Prostate gland (tissue), 2 donors: ENCODE results near the gene RASGRP1.

ENCODE experiments used
- POLR2A ChIP-seq: fragments of 450-650 bp; IDR thresholded peaks from one replicate; pipeline ENCODE4 v1.6.1; 2016; ENCODE audit warnings: antibody characterized with exemption, mild to moderate bottlenecking
- POLR2AphosphoS5 ChIP-seq: sonication (generic); formaldehyde crosslinking; IDR thresholded peaks from one replicate; pipeline ENCODE4 v1.6.1; 2017; ENCODE audit warnings: antibody characterized with exemption
- TF ChIP-seq, protein P1 (sequence below), 4 experiments: fragments of 200-600 bp in 2 of 4; fragments of 450-650 bp in 2 of 4; sonication (generic) in 2 of 4; IDR thresholded peaks; 1 replicate in 3 of 4; 2 replicates in 1 of 4; pipeline ENCODE4 v1.5.1; 2016 to 2019; ENCODE audit warnings: antibody characterized with exemption in 4 of 4, mild to moderate bottlenecking in 2 of 4, moderate library complexity in 2 of 4

DNA sequence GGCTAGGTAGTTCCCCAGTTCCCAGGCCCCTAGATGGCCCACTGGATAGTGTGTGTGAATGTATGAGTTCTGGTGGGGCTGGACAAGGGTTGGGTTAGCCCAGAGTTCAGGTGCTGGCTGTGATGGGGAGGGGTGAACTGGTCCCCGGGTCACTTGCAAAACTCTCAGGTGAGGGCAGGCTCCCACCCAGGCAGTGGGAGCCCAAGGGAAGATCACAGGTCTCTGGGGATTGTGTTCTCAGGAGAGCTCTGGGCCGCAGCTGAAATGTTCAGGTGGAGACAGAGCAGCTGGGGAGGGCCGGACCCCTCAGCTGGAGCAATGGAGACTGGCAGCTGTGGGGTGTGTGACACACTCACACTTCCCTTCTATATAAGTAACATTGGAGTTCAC, 123.5 kb downstream of the RASGRP1 start:
- TF ChIP-seq, protein P1, sequence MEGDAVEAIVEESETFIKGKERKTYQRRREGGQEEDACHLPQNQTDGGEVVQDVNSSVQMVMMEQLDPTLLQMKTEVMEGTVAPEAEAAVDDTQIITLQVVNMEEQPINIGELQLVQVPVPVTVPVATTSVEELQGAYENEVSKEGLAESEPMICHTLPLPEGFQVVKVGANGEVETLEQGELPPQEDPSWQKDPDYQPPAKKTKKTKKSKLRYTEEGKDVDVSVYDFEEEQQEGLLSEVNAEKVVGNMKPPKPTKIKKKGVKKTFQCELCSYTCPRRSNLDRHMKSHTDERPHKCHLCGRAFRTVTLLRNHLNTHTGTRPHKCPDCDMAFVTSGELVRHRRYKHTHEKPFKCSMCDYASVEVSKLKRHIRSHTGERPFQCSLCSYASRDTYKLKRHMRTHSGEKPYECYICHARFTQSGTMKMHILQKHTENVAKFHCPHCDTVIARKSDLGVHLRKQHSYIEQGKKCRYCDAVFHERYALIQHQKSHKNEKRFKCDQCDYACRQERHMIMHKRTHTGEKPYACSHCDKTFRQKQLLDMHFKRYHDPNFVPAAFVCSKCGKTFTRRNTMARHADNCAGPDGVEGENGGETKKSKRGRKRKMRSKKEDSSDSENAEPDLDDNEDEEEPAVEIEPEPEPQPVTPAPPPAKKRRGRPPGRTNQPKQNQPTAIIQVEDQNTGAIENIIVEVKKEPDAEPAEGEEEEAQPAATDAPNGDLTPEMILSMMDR (IDR thresholded peaks at IDR 0.05): no peak
- TF ChIP-seq POLR2A (no peak), POLR2AphosphoS5 (no peak)
